Psoas muscle (tissue), 8 donors: Measurements from ENCODE around the gene IL16. TPM values are rescaled to one million over a fixed set of nuclear protein-coding genes. Genes with fewer than 3 reads are reported as not detected.
A peak's percentile ranks its signal among the peaks of the same experiment; 100 is the strongest.

Experiments
- ATAC-seq, 4 donors: fragments of 200-7000 bp; cut with Tn5 transposase; one replicate each; pipeline ENCODE4 v1.9.1; 2020; ENCODE audit warnings: moderate library complexity in 3 of 4, mild to moderate bottlenecking in 2 of 4
- DNase-seq, 2 donors: peaks; one replicate each; pipeline ENCODE4 v3.0.0-alpha.2; 2020
- H3K27ac ChIP-seq: fragments of 200-600 bp; one replicate; pipeline ENCODE4 v1.8.0; 2022
- H3K27me3 ChIP-seq, 3 donors: fragments of 200-600 bp in 1 of 3; one replicate each; pipeline versions ENCODE4 v1.6.1 to v1.8.0; 2013 to 2022; ENCODE audit warnings: low read length in 2 of 3, mild to moderate bottlenecking in 2 of 3, moderate library complexity in 1 of 3; ENCODE audit not compliant: insufficient read depth in 3 of 3
- H3K36me3 ChIP-seq, 2 donors: fragments of 200-600 bp in 1 of 2; one replicate each; pipeline versions ENCODE4 v1.6.1 to v1.8.0; 2013 to 2022; ENCODE audit warnings: low read depth in 1 of 2, mild to moderate bottlenecking in 1 of 2, moderate library complexity in 1 of 2; ENCODE audit not compliant: insufficient read depth in 1 of 2
- H3K4me1 ChIP-seq: fragments of 200-600 bp; one replicate; pipeline ENCODE4 v1.8.0; 2022
- H3K4me3 ChIP-seq: fragments of 200-600 bp; one replicate; pipeline ENCODE4 v1.8.0; 2022; ENCODE audit warnings: mild to moderate bottlenecking
- H3K9me3 ChIP-seq: fragments of 200-600 bp; one replicate; pipeline ENCODE4 v1.8.0; 2022
- WGBS, 3 donors: extraction: QIAGEN DNeasy Blood & Tissue Kit; methylation state at CpG; one replicate each; pipeline versions ENCODE4 v1.1.6 to v1.1.7; 2013; 5-methylcytosine and 5-hydroxymethylcytosine counted together
- intact Hi-C, 2 donors: fragments of 100-400 bp; cut with DNase I; formaldehyde crosslinking; loops; one replicate each; pipeline versions ENCODE4 v1.11.0 to v1.14.2; 2022
- polyA plus RNA-seq, 3 donors: library from polyadenylated mRNA; stranded (reverse); fragments of 200-250 nt; gene quantifications; one replicate each; pipeline ENCODE4 v1.2.3, GENCODE V29; 2013
- total RNA-seq, 4 donors: library from RNA; stranded (reverse); fragmentation: NEBNext Ultra II Directional in 2 of 4; extraction: Animal tissue kit (Norgen Biotek cat#: 25700) in 2 of 4; gene quantifications; one replicate each; pipeline versions ENCODE4 v1.2.1 to v1.2.4, GENCODE V29; 2021 to 2023
- TF ChIP-seq, protein P1 (sequence below): fragments of 200-600 bp; IDR thresholded peaks from one replicate; pipeline ENCODE4 v1.8.0; 2022; ENCODE audit warnings: antibody characterized with exemption
- donor health status: healthy with polysubstance abuse.
- donor health status: DM: no; HTN: no; CAD: no; lungs with moderate emphysema.
- donor health status: Bipolar disorder and iron deficiency.
- donor health status: healthy.
- donor health status: DM: yes; HTN: yes; CAD: no.
- donor health status: DM: no; HTN: no; CAD: no.
- donor health status: DM: no; HTN: no; CAD: no.
- donor health status: DM: yes; HTN: yes; CAD: no.

IL16 gene
- total and polyA plus RNA-seq, 7 donors, result 1.2 to 5.3 (median 2.4) TPM

- ATAC-seq (peak in 3 of 4 donors; percentile 28 to 62 (median 31)), DNase-seq (no peak)
- Histone ChIP-seq H3K9me3 (no peaks in the 10 kb centered on the region), H3K36me3 (no peaks in the 10 kb centered on the region), H3K4me1 (no peaks in the 10 kb centered on the region), H3K27ac (no peak overlapping the region), H3K27me3 (peaks cover 0 to 5% (median 0%) of the 10 kb centered on the region in 3 donors), H3K4me3 (peak overlapping the region; percentile 42)
- intact Hi-C loops, result no loop called here
- 33 to 37% (median 35%) methylated on average over 13 of the region's 13 CpGs for WGBS, 3 donors
- TF ChIP-seq, protein P1, sequence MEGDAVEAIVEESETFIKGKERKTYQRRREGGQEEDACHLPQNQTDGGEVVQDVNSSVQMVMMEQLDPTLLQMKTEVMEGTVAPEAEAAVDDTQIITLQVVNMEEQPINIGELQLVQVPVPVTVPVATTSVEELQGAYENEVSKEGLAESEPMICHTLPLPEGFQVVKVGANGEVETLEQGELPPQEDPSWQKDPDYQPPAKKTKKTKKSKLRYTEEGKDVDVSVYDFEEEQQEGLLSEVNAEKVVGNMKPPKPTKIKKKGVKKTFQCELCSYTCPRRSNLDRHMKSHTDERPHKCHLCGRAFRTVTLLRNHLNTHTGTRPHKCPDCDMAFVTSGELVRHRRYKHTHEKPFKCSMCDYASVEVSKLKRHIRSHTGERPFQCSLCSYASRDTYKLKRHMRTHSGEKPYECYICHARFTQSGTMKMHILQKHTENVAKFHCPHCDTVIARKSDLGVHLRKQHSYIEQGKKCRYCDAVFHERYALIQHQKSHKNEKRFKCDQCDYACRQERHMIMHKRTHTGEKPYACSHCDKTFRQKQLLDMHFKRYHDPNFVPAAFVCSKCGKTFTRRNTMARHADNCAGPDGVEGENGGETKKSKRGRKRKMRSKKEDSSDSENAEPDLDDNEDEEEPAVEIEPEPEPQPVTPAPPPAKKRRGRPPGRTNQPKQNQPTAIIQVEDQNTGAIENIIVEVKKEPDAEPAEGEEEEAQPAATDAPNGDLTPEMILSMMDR, result no peak
Observed at GRCh38 chr15:81182756-81183438, 13.8 kb upstream of the IL16 start.

- no peaks in the 10 kb centered on the region for H3K9me3 ChIP-seq
- DNase-seq, result no peak
- no peaks in the 10 kb centered on the region for H3K36me3 ChIP-seq
- intact Hi-C loops, result no loop called here
- WGBS, 3 donors, result 69 to 77% (median 70%) methylated on average over 4 of the region's 4 CpGs
- no peak overlapping the region for H3K27ac ChIP-seq
- ATAC-seq, result peak in 1 of 4 donors; percentile 40
- H3K4me3 ChIP-seq, result peak overlapping the region; percentile 42
- TF ChIP-seq, protein P1, result no peak
- H3K4me1 ChIP-seq, result no peaks in the 10 kb centered on the region
- H3K27me3 ChIP-seq, result peaks cover 0 to 5% (median 0%) of the 10 kb centered on the region in 3 donors
Observed at GRCh38 chr15:81183439-81183775, 13.3 kb upstream of the IL16 start.

- H3K36me3 ChIP-seq, result no peaks in the 10 kb centered on the region
- no peak overlapping the region for H3K4me3 ChIP-seq
- H3K9me3 ChIP-seq, result no peaks in the 10 kb centered on the region
- no peak overlapping the region for H3K27ac ChIP-seq
- ATAC-seq (peak in 3 of 4 donors; percentile 59 to 78 (median 72)), DNase-seq (peak; percentile 72 to 74)
- no peaks in the 10 kb centered on the region for H3K4me1 ChIP-seq
- intact Hi-C loops, result no loop called here
- WGBS, 3 donors, result 68 to 84% (median 70%) methylated on average over 5 of the region's 5 CpGs
- H3K27me3 ChIP-seq, result peaks cover 0 to 5% (median 0%) of the 10 kb centered on the region in 3 donors
- TF ChIP-seq, protein P1, result no peak
Observed at GRCh38 chr15:81184188-81184587, 12.5 kb upstream of the IL16 start.

DNA sequence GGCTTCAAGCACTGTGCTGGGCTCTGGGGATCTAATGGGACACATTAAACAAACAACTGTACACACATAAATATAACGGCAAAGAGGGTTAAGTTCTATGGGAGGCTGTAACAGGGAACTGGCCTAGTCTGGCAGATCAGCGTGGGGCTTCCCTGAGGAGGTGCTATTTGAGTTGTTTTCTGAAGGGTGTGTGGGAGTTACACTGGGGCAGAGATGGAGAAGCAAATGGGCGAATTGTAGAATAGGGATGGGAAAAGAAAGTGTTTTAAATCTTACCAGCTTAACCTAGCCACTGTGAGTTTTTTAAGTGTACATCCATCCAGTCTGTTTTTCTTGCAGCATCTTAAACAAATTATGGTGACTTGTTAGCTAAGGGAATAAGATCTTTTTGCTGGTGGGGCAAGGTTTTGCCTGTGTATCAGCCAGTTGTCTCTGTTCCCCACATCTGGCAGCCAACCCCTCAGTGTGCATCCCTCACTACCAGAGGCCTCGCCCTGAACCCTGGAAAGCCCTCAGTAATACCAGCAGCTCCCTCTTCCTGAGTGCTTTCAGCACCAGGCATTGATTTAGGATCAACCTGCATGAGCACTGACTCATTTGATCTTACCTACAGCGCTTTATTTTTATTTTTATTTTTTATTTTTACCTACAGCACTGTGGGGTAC is 10.9 kb upstream of the IL16 start:
- no peak overlapping the region for H3K27ac ChIP-seq

More for the DNA sequence above, 10.9 kb upstream of the IL16 start:
- intact Hi-C loops, result no loop called here
- ATAC-seq (no peak), DNase-seq (no peak)
- peaks cover 0 to 5% (median 3%) of the 10 kb centered on the region in 3 donors for H3K27me3 ChIP-seq
- WGBS, 3 donors, result 71 to 82% (median 74%) methylated on average over 5 of the region's 5 CpGs
- H3K4me3 ChIP-seq, result no peak overlapping the region
- no peaks in the 10 kb centered on the region for H3K4me1 ChIP-seq
- H3K36me3 ChIP-seq, result no peaks in the 10 kb centered on the region
- TF ChIP-seq, protein P1, result no peak
- H3K9me3 ChIP-seq, result no peaks in the 10 kb centered on the region
